Karpas-422 (cell line): ENCODE data around the gene SUPT20H. TPM values are rescaled to one million over a fixed set of nuclear protein-coding genes. Genes with fewer than 3 reads are reported as not detected.

ENCODE experiments used
- DNase-seq: peaks from one replicate; pipeline ENCODE4 v3.0.0-alpha.2; 2015
- H2AFZ ChIP-seq: fragments of 200-600 bp; sonication (generic); 2 replicates; pipeline ENCODE4 v1.6.1; 2014; ENCODE audit warnings: antibody characterized with exemption, low read length, mixed read lengths
- H3K27ac ChIP-seq: fragments of 200-600 bp; sonication (generic); 2 replicates; pipeline ENCODE4 v1.5.1; 2014; ENCODE audit warnings: mild to moderate bottlenecking, low read length, moderate library complexity
- H3K27me3 ChIP-seq: fragments of 200-600 bp; sonication (generic); 2 replicates; pipeline ENCODE4 v1.6.1; 2014; ENCODE audit warnings: low read length, mixed read lengths
- H3K36me3 ChIP-seq: fragments of 200-600 bp; sonication (generic); 2 replicates; pipeline ENCODE4 v1.6.1; 2014; ENCODE audit warnings: low read length, mixed read lengths; ENCODE audit not compliant: insufficient read depth
- H3K4me1 ChIP-seq: fragments of 200-600 bp; sonication (generic); 2 replicates; pipeline ENCODE4 v1.6.1; 2014; ENCODE audit warnings: mild to moderate bottlenecking, low read length, mixed read lengths
- H3K4me2 ChIP-seq: fragments of 200-600 bp; sonication (generic); 2 replicates; pipeline ENCODE4 v1.6.1; 2014; ENCODE audit warnings: low read length, low read depth, mild to moderate bottlenecking; ENCODE audit not compliant: poor library complexity, severe bottlenecking
- H3K4me3 ChIP-seq: fragments of 200-600 bp; sonication (generic); 2 replicates; pipeline ENCODE4 v1.5.1; 2014; ENCODE audit warnings: mild to moderate bottlenecking, antibody characterized with exemption, low read length, mixed read lengths
- H3K79me2 ChIP-seq: fragments of 200-600 bp; sonication (generic); 2 replicates; pipeline ENCODE4 v1.6.1; 2014; ENCODE audit warnings: mild to moderate bottlenecking, low read length, mixed read lengths
- H3K9ac ChIP-seq: fragments of 200-600 bp; sonication (generic); 2 replicates; pipeline ENCODE4 v1.6.0; 2014; ENCODE audit warnings: low read length
- H3K9me2 ChIP-seq: fragments of 200-600 bp; sonication (generic), shearing (Covaris generic); replicated peaks from 2 replicates; pipeline ENCODE4 v1.6.0; 2014; ENCODE audit warnings: mild to moderate bottlenecking, low read length, moderate library complexity; ENCODE audit not compliant: insufficient read depth
- H3K9me3 ChIP-seq: fragments of 300-700, 200-600 bp; sonication (generic); 2 replicates; pipeline ENCODE4 v1.6.1; 2014; ENCODE audit warnings: low read length, mixed read lengths
- H4K20me1 ChIP-seq: fragments of 200-600 bp; sonication (generic); 2 replicates; pipeline ENCODE4 v1.6.1; 2014; ENCODE audit warnings: mild to moderate bottlenecking, antibody characterized with exemption, low read length, low read depth; ENCODE audit not compliant: insufficient read depth
- total RNA-seq: library from RNA; depleted of rRNA; stranded (reverse); fragments of >200 nt; shearing (Covaris generic); gene quantifications from 2 replicates; pipeline ENCODE4 v1.2.3, GENCODE V29; 2014; ENCODE audit warnings: low replicate concordance

Gene SUPT20H
- total RNA-seq, 1 experiment from 2014 or later: 95.5 TPM

GRCh38 chr13:37076818-37077217 is 17.3 kb upstream of the SUPT20H start:
- no peak overlapping the region for H3K4me3 ChIP-seq
- H3K27ac ChIP-seq: no peak overlapping the region
- no peaks in the 10 kb centered on the region for H3K27me3 ChIP-seq
- no peaks in the 10 kb centered on the region for H4K20me1 ChIP-seq
- no peaks in the 10 kb centered on the region for H3K36me3 ChIP-seq
- H3K4me2 ChIP-seq: no peak overlapping the region
- H3K4me1 ChIP-seq: no peaks in the 10 kb centered on the region
- no peak overlapping the region for H2AFZ ChIP-seq
- DNase-seq: no peak
- no peaks in the 10 kb centered on the region for H3K9me2 ChIP-seq
- no peak overlapping the region for H3K9ac ChIP-seq
- no peaks in the 10 kb centered on the region for H3K79me2 ChIP-seq
- H3K9me3 ChIP-seq: no peaks in the 10 kb centered on the region

DNA sequence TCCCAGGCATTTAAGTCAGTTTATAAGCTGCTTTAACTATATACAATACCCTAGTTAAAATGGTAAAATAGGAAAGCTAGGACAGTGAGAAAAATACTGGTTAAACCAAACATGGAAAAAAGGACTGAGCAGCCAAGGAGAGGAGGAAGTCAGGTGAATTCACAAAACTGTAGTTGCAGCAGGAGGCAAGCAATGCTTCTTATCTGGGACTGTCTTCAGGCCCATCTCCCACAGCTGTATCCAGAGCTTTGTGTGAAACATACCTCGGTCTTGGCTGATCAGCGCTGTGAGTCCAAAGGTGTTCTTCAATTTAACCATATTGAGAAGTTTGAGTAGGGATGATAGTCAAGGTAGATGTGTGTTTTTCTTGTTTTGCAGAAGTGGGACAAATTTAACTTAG is 15.7 kb upstream of the SUPT20H start:
- H3K4me2 ChIP-seq: no peak overlapping the region
- no peaks in the 10 kb centered on the region for H3K27me3 ChIP-seq
- no peaks in the 10 kb centered on the region for H3K36me3 ChIP-seq
- H3K9ac ChIP-seq: no peak overlapping the region
- H3K4me3 ChIP-seq: no peak overlapping the region
- no peaks in the 10 kb centered on the region for H3K4me1 ChIP-seq
- no peaks in the 10 kb centered on the region for H3K79me2 ChIP-seq
- H2AFZ ChIP-seq: no peak overlapping the region
- H4K20me1 ChIP-seq: no peaks in the 10 kb centered on the region
- H3K27ac ChIP-seq: no peak overlapping the region
- no peaks in the 10 kb centered on the region for H3K9me3 ChIP-seq
- DNase-seq: no peak
- no peaks in the 10 kb centered on the region for H3K9me2 ChIP-seq

DNA sequence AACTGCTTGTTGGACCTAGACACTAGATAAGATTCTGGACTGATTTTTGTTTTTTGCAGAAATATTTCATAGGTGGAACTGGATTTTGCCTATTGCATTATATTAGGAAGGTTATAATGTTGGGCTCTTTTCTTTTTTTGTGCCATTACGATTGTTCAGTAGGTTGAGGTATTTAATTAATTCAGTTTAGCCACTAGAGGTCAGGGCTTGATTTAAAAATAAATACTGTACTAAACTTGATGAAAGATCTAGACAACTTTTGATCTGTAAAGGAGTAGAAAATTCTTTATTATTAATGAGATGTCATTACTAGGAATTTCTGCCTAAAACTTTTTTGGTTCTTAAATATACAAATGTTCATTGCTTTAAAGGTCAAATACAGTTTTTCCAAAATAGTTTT is 15.2 kb upstream of the SUPT20H start:
- H2AFZ ChIP-seq: no peak overlapping the region
- no peaks in the 10 kb centered on the region for H4K20me1 ChIP-seq
- H3K9me2 ChIP-seq: no peaks in the 10 kb centered on the region
- no peaks in the 10 kb centered on the region for H3K9me3 ChIP-seq
- H3K27me3 ChIP-seq: no peaks in the 10 kb centered on the region
- H3K4me3 ChIP-seq: no peak overlapping the region
- H3K36me3 ChIP-seq: no peaks in the 10 kb centered on the region
- no peak overlapping the region for H3K27ac ChIP-seq
- H3K79me2 ChIP-seq: no peaks in the 10 kb centered on the region
- peak; percentile 71 for DNase-seq
- H3K9ac ChIP-seq: no peak overlapping the region
- peaks cover under 1% of the 10 kb centered on the region; the same call in 1 of the 2 replicates for H3K4me1 ChIP-seq
- no peak overlapping the region for H3K4me2 ChIP-seq

- no peak overlapping the region for H3K9ac ChIP-seq
These were observed 12.5 kb upstream of the SUPT20H start for GRCh38 chr13:37072024-37072423.

DNA sequence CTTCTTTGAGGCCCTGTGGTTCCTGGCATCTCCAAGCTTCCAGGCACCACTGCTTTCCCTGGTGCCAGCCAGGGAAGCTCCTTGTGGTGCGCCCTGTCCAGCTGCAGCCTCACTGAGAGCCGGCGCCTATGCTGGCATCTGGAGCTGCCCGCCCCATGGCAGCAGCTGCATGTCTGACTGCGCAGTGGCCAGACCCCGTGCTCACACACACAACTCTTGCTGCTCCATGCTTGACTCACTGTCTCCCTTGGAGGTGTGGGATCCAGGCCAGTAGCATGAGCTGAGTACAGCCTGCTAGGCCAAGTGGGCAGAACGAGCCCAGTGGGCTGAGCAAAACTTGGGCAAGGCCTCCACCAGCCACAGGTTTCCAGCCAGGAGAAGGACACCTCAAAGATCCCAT is 11.5 kb upstream of the SUPT20H start:
- Histone ChIP-seq H3K27me3 (no peaks in the 10 kb centered on the region), H4K20me1 (no peaks in the 10 kb centered on the region), H3K9me2 (no peaks in the 10 kb centered on the region), H3K27ac (no peak overlapping the region), H3K79me2 (no peaks in the 10 kb centered on the region), H2AFZ (no peak overlapping the region), H3K4me2 (no peak overlapping the region), H3K9me3 (no peaks in the 10 kb centered on the region), H3K4me3 (no peak overlapping the region), H3K9ac (no peak overlapping the region), H3K4me1 (peaks cover 30% of the 10 kb centered on the region), H3K36me3 (no peaks in the 10 kb centered on the region)
- DNase-seq: no peak

More at GRCh38 chr13:37072024-37072423, 12.5 kb upstream of the SUPT20H start:
- Histone ChIP-seq H3K79me2 (no peaks in the 10 kb centered on the region), H3K27ac (no peak overlapping the region), H2AFZ (no peak overlapping the region), H3K4me2 (no peak overlapping the region), H3K9me2 (no peaks in the 10 kb centered on the region), H3K4me3 (no peak overlapping the region), H3K9me3 (no peaks in the 10 kb centered on the region), H4K20me1 (no peaks in the 10 kb centered on the region), H3K27me3 (no peaks in the 10 kb centered on the region), H3K4me1 (peaks cover 26% of the 10 kb centered on the region), H3K36me3 (no peaks in the 10 kb centered on the region)
- DNase-seq: no peak

DNA sequence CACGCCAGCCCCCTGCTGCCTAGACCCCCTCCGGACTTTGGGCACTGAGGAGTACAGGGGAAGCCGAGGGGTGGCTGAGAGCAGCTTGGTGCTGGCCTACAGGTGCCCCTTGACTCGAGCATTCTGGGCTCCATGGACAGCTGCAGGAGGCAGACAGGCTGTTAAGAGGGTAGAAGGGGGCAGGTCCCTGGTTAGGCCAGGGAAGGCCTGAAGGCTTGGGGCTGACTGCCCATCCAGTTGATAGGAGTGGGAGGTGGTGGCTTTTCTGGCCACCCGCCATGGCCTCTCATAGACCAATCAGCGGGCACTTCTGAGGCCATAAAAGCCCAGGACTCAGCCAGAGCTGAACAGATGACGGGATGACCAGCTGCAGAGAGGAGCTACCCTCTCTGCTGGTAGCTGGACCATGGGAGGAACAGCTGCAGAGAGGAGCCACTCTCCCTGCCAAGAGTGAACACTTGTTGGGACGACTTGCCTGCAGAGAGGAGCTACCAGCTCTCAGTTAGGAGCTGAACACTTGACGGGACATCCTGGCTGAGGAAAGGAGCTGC is 10.7 kb upstream of the SUPT20H start:
- Histone ChIP-seq H3K9me2 (no peaks in the 10 kb centered on the region), H3K36me3 (no peaks in the 10 kb centered on the region)

DNA sequence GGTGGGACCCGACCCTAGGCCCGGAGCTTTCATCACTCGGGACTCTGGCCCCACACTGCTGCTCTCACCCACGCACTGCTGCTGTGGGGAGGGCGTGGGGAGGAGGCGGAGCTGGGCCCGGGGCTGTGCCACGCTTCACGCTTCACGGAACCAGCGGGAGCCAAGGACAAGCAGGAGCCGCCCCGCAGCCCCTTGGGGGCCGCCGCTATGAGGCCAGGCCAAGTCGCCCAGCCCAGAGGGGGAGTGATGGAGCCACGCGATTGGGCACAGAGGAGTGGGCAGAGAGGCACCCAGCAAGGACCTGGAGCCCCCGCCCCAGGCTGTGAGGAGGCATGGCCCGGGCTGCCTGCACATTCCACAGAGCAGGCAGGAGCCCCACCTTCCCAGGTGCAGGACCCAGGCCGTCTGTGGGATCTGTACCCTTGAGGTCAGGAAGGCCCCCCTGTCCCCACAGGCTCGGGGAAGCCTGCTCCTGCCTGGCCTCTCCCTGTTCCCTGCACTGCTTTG is 10.2 kb upstream of the SUPT20H start:
- H3K4me1 ChIP-seq: peaks cover 35% of the 10 kb centered on the region
- H4K20me1 ChIP-seq: no peaks in the 10 kb centered on the region
- H3K27ac ChIP-seq: no peak overlapping the region
- H3K36me3 ChIP-seq: no peaks in the 10 kb centered on the region
- H3K9ac ChIP-seq: no peak overlapping the region
- no peak overlapping the region for H3K4me2 ChIP-seq
- no peaks in the 10 kb centered on the region for H3K27me3 ChIP-seq
- no peaks in the 10 kb centered on the region for H3K9me3 ChIP-seq
- H2AFZ ChIP-seq: no peak overlapping the region
- no peaks in the 10 kb centered on the region for H3K79me2 ChIP-seq
- DNase-seq: no peak
- H3K4me3 ChIP-seq: no peak overlapping the region
- H3K9me2 ChIP-seq: no peaks in the 10 kb centered on the region

More for the DNA sequence above, 10.7 kb upstream of the SUPT20H start:
- Histone ChIP-seq H3K79me2 (no peaks in the 10 kb centered on the region), H3K9me3 (no peaks in the 10 kb centered on the region), H2AFZ (no peak overlapping the region), H3K27me3 (no peaks in the 10 kb centered on the region), H3K4me2 (no peak overlapping the region), H3K4me1 (peaks cover 33% of the 10 kb centered on the region), H3K27ac (no peak overlapping the region), H3K4me3 (no peak overlapping the region), H3K9ac (no peak overlapping the region), H4K20me1 (no peaks in the 10 kb centered on the region)
- DNase-seq: no peak

DNA sequence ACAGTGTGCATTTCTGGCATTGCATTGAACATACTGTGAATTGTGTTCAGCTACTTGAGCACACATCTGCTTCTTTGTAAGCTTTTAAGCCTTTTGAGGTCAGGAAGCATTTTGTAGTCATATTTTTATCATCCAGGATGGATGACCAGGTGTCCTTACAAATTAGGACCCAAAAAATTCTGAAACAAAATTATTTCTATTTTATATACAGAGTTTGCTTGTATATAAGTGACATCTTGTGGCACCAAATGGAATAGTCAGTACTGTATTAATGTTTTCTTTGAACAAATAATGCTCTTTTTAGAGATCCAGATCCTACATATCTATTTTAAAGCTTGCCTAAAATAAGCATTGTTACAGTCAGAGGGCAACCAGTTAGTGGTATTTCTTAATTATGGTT is 9.5 kb upstream of the SUPT20H start:
- DNase-seq: peak; percentile 76
- H3K9ac ChIP-seq: no peak overlapping the region
- no peak overlapping the region for H3K4me3 ChIP-seq
- H3K9me3 ChIP-seq: no peaks in the 10 kb centered on the region
- H3K79me2 ChIP-seq: no peaks in the 10 kb centered on the region
- peak overlapping the region; percentile 70; the same call in 1 of the 2 replicates for H3K27ac ChIP-seq
- no peaks in the 10 kb centered on the region for H4K20me1 ChIP-seq
- H3K36me3 ChIP-seq: no peaks in the 10 kb centered on the region
- H3K4me2 ChIP-seq: peak overlapping the region; percentile 42
- H3K4me1 ChIP-seq: peaks cover 40% of the 10 kb centered on the region
- no peak overlapping the region for H2AFZ ChIP-seq
- H3K9me2 ChIP-seq: no peaks in the 10 kb centered on the region
- no peaks in the 10 kb centered on the region for H3K27me3 ChIP-seq
